ENCODE results near the gene MN1. TPM values are rescaled to one million over a fixed set of nuclear protein-coding genes. Genes with fewer than 3 reads are reported as not detected.

Gene MN1
- total and polyA plus RNA-seq, 7 donors: 4.3 to 39.3 (median 17.6) TPM

GRCh38 chr22:27804470-27805297 lies 3.1 kb upstream of the MN1 start:
- Histone ChIP-seq H3K27ac (no peak overlapping the region), H3K36me3 (ENCODE audit: insufficient read depth in 1 of 2, low read depth in 1 of 2) (no peaks in the 10 kb centered on the region), H3K9me3 (no peaks in the 10 kb centered on the region), H3K27me3 (ENCODE audit: insufficient read depth in 3 of 3, low read length in 2 of 3) (peaks cover 0 to 2% (median 0%) of the 10 kb centered on the region in 3 donors), H3K4me3 (peak overlapping the region; percentile 10), H3K4me1 (peaks cover 11% of the 10 kb centered on the region)
- peak; percentile 66 for TF ChIP-seq CTCF (IDR thresholded peaks at IDR 0.05)
- DNase-seq: peak; percentile 67 to 81
- peak; percentile 59 to 63 (median 60) for ATAC-seq
- 28 to 38% (median 30%) methylated on average over 29 to 31 of the region's 31 CpGs for WGBS, 3 donors
- intact Hi-C loops (cut with DNase I): loop anchor here (1.0 to 10.0 kb wide), 7 partner anchors 167 to 1130 kb away; no protein-coding TSS in a partner anchor

- no peak overlapping the region for H3K4me3 ChIP-seq
- intact Hi-C loops (cut with DNase I): loop anchor here in 1 of 2 donors (1.0 to 10.0 kb wide), 6 partner anchors 167 to 1129 kb away; no protein-coding TSS in a partner anchor
- H3K36me3 ChIP-seq (ENCODE audit: insufficient read depth in 1 of 2, low read depth in 1 of 2): no peaks in the 10 kb centered on the region
- H3K4me1 ChIP-seq: peaks cover 16% of the 10 kb centered on the region
- H3K9me3 ChIP-seq: no peaks in the 10 kb centered on the region
- ATAC-seq (no peak), DNase-seq (no peak)
- no peak overlapping the region for H3K27ac ChIP-seq
- WGBS, 3 donors: 72 to 86% (median 84%) methylated on average over 11 of the region's 11 CpGs
- peaks cover 0 to 2% (median 0%) of the 10 kb centered on the region in 3 donors for H3K27me3 ChIP-seq (ENCODE audit: insufficient read depth in 3 of 3, low read length in 2 of 3)
- TF ChIP-seq CTCF (IDR thresholded peaks at IDR 0.05): no peak
Observed at GRCh38 chr22:27803841-27804415, 2.4 kb upstream of the MN1 start.

- peaks cover 0 to 2% (median 0%) of the 10 kb centered on the region in 3 donors for H3K27me3 ChIP-seq (ENCODE audit: insufficient read depth in 3 of 3, low read length in 2 of 3)
- H3K4me1 ChIP-seq: peaks cover 30% of the 10 kb centered on the region
- WGBS, 3 donors: 23 to 34% (median 30%) methylated on average over 35 of the region's 35 CpGs
- DNase-seq (no peak), ATAC-seq (no peak)
- peak overlapping the region; percentile 94 for H3K27ac ChIP-seq
- H3K36me3 ChIP-seq (ENCODE audit: insufficient read depth in 1 of 2, low read depth in 1 of 2): no peaks in the 10 kb centered on the region
- no peak for TF ChIP-seq CTCF (IDR thresholded peaks at IDR 0.05)
- peak overlapping the region; percentile 95 for H3K4me3 ChIP-seq
- intact Hi-C loops (cut with DNase I): loop anchor here in 1 of 2 donors (5.0 to 10.0 kb wide), 5 partner anchors 165 to 1128 kb away; no protein-coding TSS in a partner anchor
- no peaks in the 10 kb centered on the region for H3K9me3 ChIP-seq
Observed at GRCh38 chr22:27802346-27803073, 954 bp upstream of the MN1 start.

- Histone ChIP-seq H3K4me1 (peaks cover 35% of the 10 kb centered on the region), H3K36me3 (ENCODE audit: insufficient read depth in 1 of 2, low read depth in 1 of 2) (no peaks in the 10 kb centered on the region), H3K4me3 (peak overlapping the region; percentile 95), H3K27ac (peak overlapping the region; percentile 94), H3K27me3 (ENCODE audit: insufficient read depth in 3 of 3, low read length in 2 of 3) (no peaks in the 10 kb centered on the region), H3K9me3 (no peaks in the 10 kb centered on the region)
- TF ChIP-seq CTCF (IDR thresholded peaks at IDR 0.05): no peak
- DNase-seq: peak; percentile 50 to 72
- WGBS, 3 donors: 0 to 2% (median 1%) methylated on average over 27 to 58 of the region's 58 CpGs
- intact Hi-C loops (cut with DNase I): loop anchor here in 1 of 2 donors (5.0 to 10.0 kb wide), 5 partner anchors 164 to 1126 kb away; no protein-coding TSS in a partner anchor
- ATAC-seq: peak; percentile 17 to 39 (median 37)
Observed at GRCh38 chr22:27801202-27801615, 347 bp downstream of the MN1 start.
